Psoas muscle (tissue), 8 donors: ENCODE results near the gene TAOK2. TPM values are rescaled to one million over a fixed set of nuclear protein-coding genes. Genes with fewer than 3 reads are reported as not detected.

Source experiments
- ATAC-seq, 4 donors: fragments of 200-7000 bp; cut with Tn5 transposase; one replicate each; pipeline ENCODE4 v1.9.1; 2020; ENCODE audit warnings: moderate library complexity in 3 of 4, mild to moderate bottlenecking in 2 of 4
- DNase-seq, 2 donors: peaks; one replicate each; pipeline ENCODE4 v3.0.0-alpha.2; 2020
- H3K27ac ChIP-seq: fragments of 200-600 bp; one replicate; pipeline ENCODE4 v1.8.0; 2022
- H3K27me3 ChIP-seq, 3 donors: fragments of 200-600 bp in 1 of 3; one replicate each; pipeline versions ENCODE4 v1.6.1 to v1.8.0; 2013 to 2022; ENCODE audit warnings: low read length in 2 of 3, mild to moderate bottlenecking in 2 of 3, moderate library complexity in 1 of 3; ENCODE audit not compliant: insufficient read depth in 3 of 3
- H3K36me3 ChIP-seq, 2 donors: fragments of 200-600 bp in 1 of 2; one replicate each; pipeline versions ENCODE4 v1.6.1 to v1.8.0; 2013 to 2022; ENCODE audit warnings: low read depth in 1 of 2, mild to moderate bottlenecking in 1 of 2, moderate library complexity in 1 of 2; ENCODE audit not compliant: insufficient read depth in 1 of 2
- H3K4me1 ChIP-seq: fragments of 200-600 bp; one replicate; pipeline ENCODE4 v1.8.0; 2022
- H3K4me3 ChIP-seq: fragments of 200-600 bp; one replicate; pipeline ENCODE4 v1.8.0; 2022; ENCODE audit warnings: mild to moderate bottlenecking
- H3K9me3 ChIP-seq: fragments of 200-600 bp; one replicate; pipeline ENCODE4 v1.8.0; 2022
- WGBS, 3 donors: extraction: QIAGEN DNeasy Blood & Tissue Kit; methylation state at CpG; one replicate each; pipeline versions ENCODE4 v1.1.6 to v1.1.7; 2013; 5-methylcytosine and 5-hydroxymethylcytosine counted together
- intact Hi-C, 2 donors: fragments of 100-400 bp; cut with DNase I; formaldehyde crosslinking; loops; one replicate each; pipeline versions ENCODE4 v1.11.0 to v1.14.2; 2022
- polyA plus RNA-seq, 3 donors: library from polyadenylated mRNA; stranded (reverse); fragments of 200-250 nt; gene quantifications; one replicate each; pipeline ENCODE4 v1.2.3, GENCODE V29; 2013
- total RNA-seq, 4 donors: library from RNA; stranded (reverse); fragmentation: NEBNext Ultra II Directional in 2 of 4; extraction: Animal tissue kit (Norgen Biotek cat#: 25700) in 2 of 4; gene quantifications; one replicate each; pipeline versions ENCODE4 v1.2.1 to v1.2.4, GENCODE V29; 2021 to 2023
- TF ChIP-seq, protein P1 (sequence below): fragments of 200-600 bp; IDR thresholded peaks from one replicate; pipeline ENCODE4 v1.8.0; 2022; ENCODE audit warnings: antibody characterized with exemption
- donor health status: healthy with polysubstance abuse.
- donor health status: DM: no; HTN: no; CAD: no; lungs with moderate emphysema.
- donor health status: Bipolar disorder and iron deficiency.
- donor health status: healthy.
- donor health status: DM: yes; HTN: yes; CAD: no.
- donor health status: DM: no; HTN: no; CAD: no.
- donor health status: DM: no; HTN: no; CAD: no.
- donor health status: DM: yes; HTN: yes; CAD: no.

TAOK2 gene
- total and polyA plus RNA-seq, 7 donors, result 15.7 to 30.2 (median 21.8) TPM

DNA sequence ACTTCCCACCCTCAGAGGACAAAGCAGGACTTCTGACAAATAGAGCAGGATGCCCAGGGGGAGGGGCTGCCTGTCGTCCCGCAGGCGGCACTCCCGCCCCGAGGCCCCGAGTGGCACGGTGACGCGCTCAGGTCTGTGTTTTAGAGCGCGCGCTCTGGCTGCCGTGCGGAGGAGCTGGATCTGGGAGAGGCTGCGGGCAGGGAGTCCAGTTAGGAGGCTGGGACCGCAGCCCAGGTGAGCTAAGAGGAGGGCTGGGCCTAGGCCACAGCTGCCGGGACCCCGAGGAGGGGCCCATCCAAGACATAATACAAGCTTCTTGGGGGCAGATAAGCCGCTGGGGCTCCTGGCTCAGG is 30.7 kb downstream of the TAOK2 start:
- 77 to 79% (median 78%) methylated on average over 19 of the region's 19 CpGs for WGBS, 3 donors
- TF ChIP-seq, protein P1, sequence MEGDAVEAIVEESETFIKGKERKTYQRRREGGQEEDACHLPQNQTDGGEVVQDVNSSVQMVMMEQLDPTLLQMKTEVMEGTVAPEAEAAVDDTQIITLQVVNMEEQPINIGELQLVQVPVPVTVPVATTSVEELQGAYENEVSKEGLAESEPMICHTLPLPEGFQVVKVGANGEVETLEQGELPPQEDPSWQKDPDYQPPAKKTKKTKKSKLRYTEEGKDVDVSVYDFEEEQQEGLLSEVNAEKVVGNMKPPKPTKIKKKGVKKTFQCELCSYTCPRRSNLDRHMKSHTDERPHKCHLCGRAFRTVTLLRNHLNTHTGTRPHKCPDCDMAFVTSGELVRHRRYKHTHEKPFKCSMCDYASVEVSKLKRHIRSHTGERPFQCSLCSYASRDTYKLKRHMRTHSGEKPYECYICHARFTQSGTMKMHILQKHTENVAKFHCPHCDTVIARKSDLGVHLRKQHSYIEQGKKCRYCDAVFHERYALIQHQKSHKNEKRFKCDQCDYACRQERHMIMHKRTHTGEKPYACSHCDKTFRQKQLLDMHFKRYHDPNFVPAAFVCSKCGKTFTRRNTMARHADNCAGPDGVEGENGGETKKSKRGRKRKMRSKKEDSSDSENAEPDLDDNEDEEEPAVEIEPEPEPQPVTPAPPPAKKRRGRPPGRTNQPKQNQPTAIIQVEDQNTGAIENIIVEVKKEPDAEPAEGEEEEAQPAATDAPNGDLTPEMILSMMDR, result no peak
- H3K36me3 ChIP-seq, result peaks cover 0 to 28% of the 10 kb centered on the region in 2 donors

DNA sequence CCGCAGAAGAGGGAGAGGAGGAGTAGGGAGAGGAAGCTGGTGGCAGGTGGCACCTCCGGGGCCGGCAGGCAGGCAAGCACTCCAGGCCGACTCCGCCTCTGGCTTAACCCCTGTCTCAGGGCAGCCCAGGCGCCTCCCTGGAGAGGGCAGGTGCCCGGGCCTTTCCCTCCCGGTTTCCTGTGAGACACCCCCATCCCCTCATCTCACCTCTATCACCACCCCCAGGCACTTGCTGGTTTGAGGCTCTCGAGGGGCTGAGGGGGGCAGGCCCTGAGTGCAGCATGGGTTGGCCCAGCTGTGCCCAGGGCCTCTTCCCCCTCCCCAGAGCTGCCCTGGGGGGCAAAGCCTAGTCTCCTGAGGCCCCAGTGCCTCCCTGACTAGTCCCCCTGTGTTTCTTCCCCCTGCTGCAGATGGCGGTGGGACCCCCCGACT is 31.2 kb downstream of the TAOK2 start:
- TF ChIP-seq, protein P1, result no peak
- ATAC-seq (peak in 3 of 4 donors; percentile 13 to 32 (median 22)), DNase-seq (no peak)
- Histone ChIP-seq H3K9me3 (no peaks in the 10 kb centered on the region), H3K36me3 (peaks cover 0 to 24% of the 10 kb centered on the region in 2 donors), H3K27ac (no peak overlapping the region), H3K4me1 (no peaks in the 10 kb centered on the region), H3K27me3 (peaks cover 0 to 8% (median 0%) of the 10 kb centered on the region in 3 donors), H3K4me3 (no peak overlapping the region)
- intact Hi-C loops, result loop anchor here (5.0 kb wide), 4 partner anchors 48 to 303 kb away; partner anchors contain the start of genes CDIPT (in 2 of the 2) and KIF22 (in 1 of the 2)
- WGBS, 3 donors, result 31 to 51% (median 42%) methylated on average over 4 to 11 of the region's 11 CpGs

More for the DNA sequence above, 30.7 kb downstream of the TAOK2 start:
- intact Hi-C loops, result loop anchor here (5.0 kb wide), 3 partner anchors 47 to 302 kb away; partner anchors contain the start of gene KIF22 (in 1 of the 2)
- Histone ChIP-seq H3K27me3 (peaks cover 0 to 4% (median 0%) of the 10 kb centered on the region in 3 donors), H3K27ac (no peak overlapping the region), H3K4me1 (no peaks in the 10 kb centered on the region), H3K4me3 (no peak overlapping the region), H3K9me3 (no peaks in the 10 kb centered on the region)
- peak in 1 of 2 donors; percentile 52 for DNase-seq
- ATAC-seq, result peak in 1 of 4 donors; percentile 7

DNA sequence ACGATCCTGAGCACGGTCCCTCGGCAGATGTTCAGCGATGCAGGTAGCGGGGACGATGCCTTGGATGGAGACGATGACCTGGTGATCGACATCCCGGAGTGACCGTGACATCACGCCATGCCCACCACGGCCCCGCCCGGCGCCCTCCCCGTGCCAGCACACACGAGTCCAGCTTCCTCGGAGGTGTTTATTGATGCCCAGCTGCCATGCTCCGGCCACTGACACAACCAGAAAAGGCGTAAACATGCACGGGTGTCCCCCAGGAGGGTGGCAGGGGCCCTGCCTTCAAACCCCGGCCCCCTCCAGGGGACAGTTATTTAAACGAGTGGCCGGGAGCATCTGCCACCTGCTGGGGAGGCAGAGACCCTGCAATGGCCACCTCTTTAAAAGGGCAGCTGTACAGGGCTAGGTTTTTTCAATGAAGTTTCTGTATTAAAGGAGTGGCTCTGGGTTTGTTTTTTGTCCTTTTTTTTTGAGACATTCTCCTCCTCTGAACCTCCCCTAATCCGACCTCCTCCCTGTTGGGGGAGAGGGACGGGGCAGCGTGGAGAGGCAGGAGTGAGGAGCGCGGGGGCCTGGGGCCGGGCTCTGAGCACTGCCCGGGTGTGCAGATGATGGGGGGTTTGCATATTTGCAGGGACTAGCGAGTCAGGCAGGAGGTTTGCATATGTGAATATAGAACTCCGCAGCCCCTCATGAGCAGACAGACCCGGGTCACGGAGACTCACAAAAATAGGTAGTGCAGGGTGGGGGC is 31.9 kb downstream of the TAOK2 start:
- Histone ChIP-seq H3K27ac (no peak overlapping the region), H3K4me3 (no peak overlapping the region), H3K36me3 (peaks cover 0 to 17% of the 10 kb centered on the region in 2 donors), H3K27me3 (peaks cover 0 to 15% (median 6%) of the 10 kb centered on the region in 3 donors), H3K4me1 (no peaks in the 10 kb centered on the region), H3K9me3 (no peaks in the 10 kb centered on the region)
- WGBS, 3 donors, result 50 to 54% (median 51%) methylated on average over 33 to 35 of the region's 35 CpGs
- peak; percentile 67 to 85 (median 73) for ATAC-seq
- intact Hi-C loops, result loop anchor here (5.0 kb wide), 1 partner anchor 143 kb away; the partner anchor contains the start of gene CDIPT (in 2 of the 2)
- peak in 1 of 2 donors; percentile 72 for DNase-seq
- TF ChIP-seq, protein P1, result peak; percentile 83

DNA sequence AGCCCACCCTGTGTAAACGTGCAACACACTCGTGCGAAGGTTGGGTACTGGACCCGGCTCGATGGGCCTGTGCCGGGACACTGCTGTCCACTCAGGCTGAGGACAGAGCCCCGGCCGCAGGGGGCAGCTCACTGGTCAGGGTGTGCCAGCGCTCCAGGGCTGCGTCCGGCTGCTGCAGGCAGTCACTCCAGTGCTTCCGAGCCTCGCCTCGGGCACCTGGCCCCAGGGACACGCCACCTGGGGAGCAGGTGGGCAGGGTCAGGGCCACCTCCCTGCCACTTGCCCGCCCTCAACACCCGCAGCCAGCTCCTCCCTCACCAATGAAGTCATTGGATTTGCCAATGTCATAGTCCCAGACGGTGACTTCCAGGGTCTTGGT is 32.4 kb downstream of the TAOK2 start:
- ATAC-seq (peak in 3 of 4 donors; percentile 3 to 25 (median 12)), DNase-seq (no peak)
- WGBS, 3 donors, result 80 to 85% (median 82%) methylated on average over 17 to 18 of the region's 18 CpGs
- Histone ChIP-seq H3K4me1 (no peaks in the 10 kb centered on the region), H3K27me3 (peaks cover 0 to 21% (median 7%) of the 10 kb centered on the region in 3 donors), H3K27ac (no peak overlapping the region), H3K9me3 (no peaks in the 10 kb centered on the region), H3K4me3 (no peak overlapping the region), H3K36me3 (peaks cover 0 to 12% of the 10 kb centered on the region in 2 donors)
- intact Hi-C loops, result loop anchor here (5.0 kb wide), 1 partner anchor 144 kb away; the partner anchor contains the start of gene CDIPT (in 2 of the 2)
- TF ChIP-seq, protein P1, result no peak
